Fibroblast of the aortic adventitia (primary cell): ENCODE data around the gene LRRC8D. TPM values are rescaled to one million over a fixed set of nuclear protein-coding genes. Genes with fewer than 3 reads are reported as not detected.
"Not testable (repeated sequence)": the region's sequence is repeated elsewhere in the genome, so short reads cannot be mapped to it uniquely, and the experiment has no call there.

Experiments
- DNase-seq: peaks from one replicate; pipeline ENCODE4 v3.0.0-alpha.2; 2010; ENCODE audit warnings: low read depth
- H3K4me3 ChIP-seq: 2 replicates; pipeline ENCODE4 v1.5.1; 2011; ENCODE audit warnings: low read depth, mild to moderate bottlenecking, control low read depth, low read length, moderate library complexity
- total RNA-seq: library from RNA; depleted of rRNA; stranded (reverse); fragments of >200 nt; gene quantifications from 2 replicates; pipeline ENCODE4 v1.2.3, GENCODE V29; 2012; ENCODE audit warnings: low replicate concordance
- TF ChIP-seq, protein P1 (sequence below): IDR thresholded peaks from 2 replicates; pipeline ENCODE4 v1.5.1; 2011; ENCODE audit warnings: mild to moderate bottlenecking, low read length, control low read depth, inconsistent platforms; ENCODE audit not compliant: insufficient read depth

The LRRC8D gene
- total RNA-seq, 1 donor = 45.6 TPM

GRCh38 chr1:89786628-89787214 is 34.1 kb upstream of the LRRC8D start:
- DNase-seq = no peak
- H3K4me3 ChIP-seq = no peak overlapping the region
- TF ChIP-seq, protein P1, sequence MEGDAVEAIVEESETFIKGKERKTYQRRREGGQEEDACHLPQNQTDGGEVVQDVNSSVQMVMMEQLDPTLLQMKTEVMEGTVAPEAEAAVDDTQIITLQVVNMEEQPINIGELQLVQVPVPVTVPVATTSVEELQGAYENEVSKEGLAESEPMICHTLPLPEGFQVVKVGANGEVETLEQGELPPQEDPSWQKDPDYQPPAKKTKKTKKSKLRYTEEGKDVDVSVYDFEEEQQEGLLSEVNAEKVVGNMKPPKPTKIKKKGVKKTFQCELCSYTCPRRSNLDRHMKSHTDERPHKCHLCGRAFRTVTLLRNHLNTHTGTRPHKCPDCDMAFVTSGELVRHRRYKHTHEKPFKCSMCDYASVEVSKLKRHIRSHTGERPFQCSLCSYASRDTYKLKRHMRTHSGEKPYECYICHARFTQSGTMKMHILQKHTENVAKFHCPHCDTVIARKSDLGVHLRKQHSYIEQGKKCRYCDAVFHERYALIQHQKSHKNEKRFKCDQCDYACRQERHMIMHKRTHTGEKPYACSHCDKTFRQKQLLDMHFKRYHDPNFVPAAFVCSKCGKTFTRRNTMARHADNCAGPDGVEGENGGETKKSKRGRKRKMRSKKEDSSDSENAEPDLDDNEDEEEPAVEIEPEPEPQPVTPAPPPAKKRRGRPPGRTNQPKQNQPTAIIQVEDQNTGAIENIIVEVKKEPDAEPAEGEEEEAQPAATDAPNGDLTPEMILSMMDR = no peak

- no peak overlapping the region for H3K4me3 ChIP-seq
- TF ChIP-seq, protein P1 = no peak
- DNase-seq = peak; percentile 39
Measured at GRCh38 chr1:89790592-89790991, 30.2 kb upstream of the LRRC8D start.

- TF ChIP-seq, protein P1 = no peak
- no peak for DNase-seq
- no peak overlapping the region for H3K4me3 ChIP-seq
Measured at GRCh38 chr1:89791064-89791726, 29.6 kb upstream of the LRRC8D start.

- H3K4me3 ChIP-seq = no peak overlapping the region
- peak; percentile 65 for DNase-seq
- TF ChIP-seq, protein P1 = no peak
Measured at GRCh38 chr1:89794406-89794805, 26.4 kb upstream of the LRRC8D start.

DNA sequence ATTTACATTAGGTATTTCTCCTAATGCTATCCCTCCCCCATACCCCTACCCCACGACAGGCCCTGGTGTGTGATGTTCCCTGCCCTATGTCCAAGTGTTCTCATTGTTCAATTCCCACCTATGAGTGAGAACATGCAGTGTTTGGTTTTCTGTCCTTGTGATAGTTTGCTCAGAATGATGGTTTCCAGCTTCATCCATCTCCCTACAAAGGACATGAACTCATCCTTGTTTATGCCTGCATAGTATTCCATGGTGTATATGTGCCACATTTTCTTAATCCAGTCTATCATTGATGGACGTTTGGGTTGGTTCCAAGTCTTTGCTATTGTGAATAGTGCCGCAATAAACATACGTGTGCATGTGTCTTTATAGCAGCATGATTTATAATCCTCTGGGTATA is 25.3 kb upstream of the LRRC8D start:
- not testable (repeated sequence) for DNase-seq, H3K4me3 ChIP-seq

- H3K4me3 ChIP-seq, DNase-seq: not testable (repeated sequence)
Measured at GRCh38 chr1:89797876-89798275, 23.0 kb upstream of the LRRC8D start.

GRCh38 chr1:89799495-89799894 is 21.3 kb upstream of the LRRC8D start:
- H3K4me3 ChIP-seq = no peak overlapping the region
- no peak for DNase-seq
- TF ChIP-seq, protein P1 = no peak
